Esophagus mucosa (tissue), 1 donor: ENCODE measurements around the gene CDH20. TPM values are rescaled to one million over a fixed set of nuclear protein-coding genes. Genes with fewer than 3 reads are reported as not detected.

Experiments
- ATAC-seq: fragments of 200-7000 bp; cut with Tn5 transposase; one replicate; pipeline ENCODE4 v1.9.1; 2020
- total RNA-seq: library from RNA; stranded (reverse); gene quantifications from one replicate; pipeline ENCODE4 v1.2.4, GENCODE V29; 2023
- donor health status: DM: yes; HTN: yes; CAD: no.

Gene CDH20
- total RNA-seq, 1 donor from 2014 or later: not detected

GRCh38 chr18:61428266-61428665 lies 95.0 kb downstream of the CDH20 start:
- ATAC-seq: no peak

- no peak for ATAC-seq
Observed at GRCh38 chr18:61432590-61432989, 99.4 kb downstream of the CDH20 start.

GRCh38 chr18:61435064-61435652 lies 101.9 kb downstream of the CDH20 start:
- ATAC-seq: peak; percentile 57

GRCh38 chr18:61443081-61443725 lies 110.0 kb downstream of the CDH20 start:
- ATAC-seq: no peak

- peak; percentile 57 for ATAC-seq
Observed at GRCh38 chr18:61448316-61448715, 115.1 kb downstream of the CDH20 start.

- ATAC-seq: no peak
Observed at GRCh38 chr18:61459896-61460648, 126.8 kb downstream of the CDH20 start.

- no peak for ATAC-seq
Observed at GRCh38 chr18:61464551-61465142, 131.4 kb downstream of the CDH20 start.

GRCh38 chr18:61466736-61467135 lies 133.5 kb downstream of the CDH20 start:
- no peak for ATAC-seq

GRCh38 chr18:61470031-61470674 lies 136.9 kb downstream of the CDH20 start:
- no peak for ATAC-seq

GRCh38 chr18:61471541-61471940 lies 138.3 kb downstream of the CDH20 start:
- no peak for ATAC-seq

GRCh38 chr18:61471942-61472341 lies 138.7 kb downstream of the CDH20 start:
- ATAC-seq: no peak

GRCh38 chr18:61474341-61474740 lies 141.1 kb downstream of the CDH20 start:
- no peak for ATAC-seq

GRCh38 chr18:61474918-61475317 lies 141.7 kb downstream of the CDH20 start:
- ATAC-seq: no peak

GRCh38 chr18:61475931-61476330 lies 142.7 kb downstream of the CDH20 start:
- no peak for ATAC-seq

GRCh38 chr18:61489334-61489733 lies 156.1 kb downstream of the CDH20 start:
- ATAC-seq: no peak

GRCh38 chr18:61496374-61496773 lies 163.1 kb downstream of the CDH20 start:
- no peak for ATAC-seq

GRCh38 chr18:61497422-61497821 lies 164.2 kb downstream of the CDH20 start:
- ATAC-seq: no peak

- no peak for ATAC-seq
Observed at GRCh38 chr18:61502472-61502871, 169.2 kb downstream of the CDH20 start.

- ATAC-seq: no peak
Observed at GRCh38 chr18:61503688-61504087, 170.5 kb downstream of the CDH20 start.

GRCh38 chr18:61528961-61529360 lies 195.7 kb downstream of the CDH20 start:
- no peak for ATAC-seq

GRCh38 chr18:61530681-61531080 lies 197.5 kb downstream of the CDH20 start:
- ATAC-seq: no peak

GRCh38 chr18:61531182-61531581 lies 198.0 kb downstream of the CDH20 start:
- no peak for ATAC-seq

GRCh38 chr18:61531891-61532290 lies 198.7 kb downstream of the CDH20 start:
- ATAC-seq: no peak
